DND-41 (cell line): ENCODE results near the gene PPM1J.
A peak's percentile ranks its signal among the peaks of the same experiment; 100 is the strongest.

Source experiments
- ATAC-seq: fragments of 200-7000 bp; cut with Tn5 transposase; 3 replicates; pipeline ENCODE4 v1.9.1; 2021; ENCODE audit warnings: low read depth; ENCODE audit not compliant: insufficient read depth
- DNase-seq: peaks from one replicate; pipeline ENCODE4 v3.0.0-alpha.2; 2020
- H2AFZ ChIP-seq: 2 replicates; pipeline ENCODE4 v1.6.0; 2012; ENCODE audit warnings: low read depth, low read length
- H3K27ac ChIP-seq: 2 replicates; pipeline ENCODE4 v1.5.1; 2012; ENCODE audit warnings: low read length, inconsistent platforms
- H3K27me3 ChIP-seq: fragments of 200-600 bp; sonication (generic); 2 replicates; pipeline ENCODE4 v1.6.0; 2012; ENCODE audit warnings: low read length, mild to moderate bottlenecking, inconsistent platforms; ENCODE audit not compliant: insufficient read depth, poor library complexity
- H3K36me3 ChIP-seq: 2 replicates; pipeline ENCODE4 v1.5.1; 2012; ENCODE audit warnings: low read length, inconsistent platforms; ENCODE audit not compliant: insufficient read depth
- H3K4me1 ChIP-seq: 2 replicates; pipeline ENCODE4 v1.5.1; 2012; ENCODE audit warnings: mild to moderate bottlenecking, low read length; ENCODE audit not compliant: insufficient read depth
- H3K4me2 ChIP-seq: 2 replicates; pipeline ENCODE4 v1.6.0; 2012; ENCODE audit warnings: mild to moderate bottlenecking, moderate library complexity, low read length, inconsistent platforms; ENCODE audit not compliant: insufficient read depth
- H3K4me3 ChIP-seq, 2 experiments: fragments of 200-600 bp in 1 of 2; shearing (Covaris generic) in 1 of 2; 2 replicates each; pipeline ENCODE4 v1.5.1; 2012 to 2016; ENCODE audit warnings: inconsistent platforms in 2 of 2, low read length in 2 of 2, mild to moderate bottlenecking in 2 of 2, low read depth in 1 of 2, moderate library complexity in 1 of 2
- H3K79me2 ChIP-seq: 2 replicates; pipeline ENCODE4 v1.6.0; 2012; ENCODE audit warnings: low read length, inconsistent platforms; ENCODE audit not compliant: insufficient read depth
- H3K9ac ChIP-seq: 2 replicates; pipeline ENCODE4 v1.6.0; 2012; ENCODE audit warnings: low read depth, mild to moderate bottlenecking, inconsistent platforms, low read length, moderate library complexity
- H3K9me3 ChIP-seq: 2 replicates; pipeline ENCODE4 v1.5.1; 2012; ENCODE audit warnings: low read length, moderate library complexity, mild to moderate bottlenecking, inconsistent platforms; ENCODE audit not compliant: insufficient read depth, severe bottlenecking
- H4K20me1 ChIP-seq: 2 replicates; pipeline ENCODE4 v1.6.0; 2012; ENCODE audit warnings: low read length; ENCODE audit not compliant: insufficient read depth
- CTCF ChIP-seq: IDR thresholded peaks from 2 replicates; pipeline ENCODE4 v1.5.1; 2012; ENCODE audit warnings: borderline replicate concordance, low read length, moderate library complexity, mild to moderate bottlenecking; ENCODE audit not compliant: poor library complexity, severe bottlenecking; ENCODE audit errors: extremely low read depth
- EZH2 ChIP-seq: IDR thresholded peaks from 3 replicates; pipeline ENCODE4 v1.6.1; 2012; ENCODE audit warnings: borderline replicate concordance, low read depth, mild to moderate bottlenecking, moderate library complexity, low read length, inconsistent platforms; ENCODE audit not compliant: severe bottlenecking

PPM1J gene

GRCh38 chr1:112715264-112716053, at the start of gene PPM1J:
Gene PPM1J (minus strand): TSS chr1:112715332. CDS start chr1:112715301, 31 bp downstream.
- Histone ChIP-seq H3K4me1 (peaks cover 29% of the 10 kb centered on the region), H3K27ac (peak within 1 kb of the TSS; percentile 4; the same call in 1 of the 2 replicates), H3K4me3 (peak within 1 kb of the TSS; percentile 33 to 80; a peak in 3 of 4 replicates), H2AFZ (peak within 1 kb of the TSS; percentile 76), H3K9ac (peak within 1 kb of the TSS; percentile 49), H3K9me3 (no peaks in the 10 kb centered on the region), H4K20me1 (no peaks in the 10 kb centered on the region; the same call in 1 of the 2 replicates), H3K79me2 (no peaks in the 10 kb centered on the region), H3K4me2 (peak within 1 kb of the TSS; percentile 100), H3K36me3 (no peaks in the 10 kb centered on the region), H3K27me3 (peaks cover 14% of the 10 kb centered on the region)
- DNase-seq (peak; percentile 96), ATAC-seq (peak; percentile 81)
- TF ChIP-seq CTCF: no peak
- TF ChIP-seq EZH2: no peak

GRCh38 chr1:112762541-112763500, 47.7 kb upstream of the PPM1J start:
- peak overlapping the region; percentile 46 for H2AFZ ChIP-seq
- peak overlapping the region; percentile 74 for H3K4me2 ChIP-seq
- TF ChIP-seq CTCF (no peak), EZH2 (no peak)
- peak overlapping the region in 1 of 2 experiments; percentile 47; a peak in 2 of 4 replicates for H3K4me3 ChIP-seq
- peaks cover 38% of the 10 kb centered on the region for H3K4me1 ChIP-seq
- no peaks in the 10 kb centered on the region for H3K9me3 ChIP-seq
- H3K27me3 ChIP-seq: no peaks in the 10 kb centered on the region
- H3K27ac ChIP-seq: peak overlapping the region; percentile 83
- ATAC-seq: peak; percentile 64
- no peaks in the 10 kb centered on the region for H3K36me3 ChIP-seq
- H3K79me2 ChIP-seq: no peaks in the 10 kb centered on the region
- peak overlapping the region; percentile 31 for H3K9ac ChIP-seq
- no peaks in the 10 kb centered on the region for H4K20me1 ChIP-seq
- peak; percentile 58 for DNase-seq

- H4K20me1 ChIP-seq: no peaks in the 10 kb centered on the region
- no peaks in the 10 kb centered on the region for H3K36me3 ChIP-seq
- H2AFZ ChIP-seq: peak overlapping the region; percentile 46; the same call in 1 of the 2 replicates
- ATAC-seq: peak; percentile 97
- DNase-seq: peak; percentile 78
- TF ChIP-seq CTCF: no peak
- TF ChIP-seq EZH2: no peak
- no peaks in the 10 kb centered on the region for H3K27me3 ChIP-seq
- H3K79me2 ChIP-seq: no peaks in the 10 kb centered on the region
- peaks cover 38% of the 10 kb centered on the region for H3K4me1 ChIP-seq
- peak overlapping the region; percentile 31 for H3K9ac ChIP-seq
- peak overlapping the region; percentile 83 for H3K27ac ChIP-seq
- H3K4me3 ChIP-seq: peak overlapping the region in 1 of 2 experiments; percentile 47; a peak in 2 of 4 replicates
- H3K4me2 ChIP-seq: peak overlapping the region; percentile 74
- H3K9me3 ChIP-seq: no peaks in the 10 kb centered on the region
Observed at GRCh38 chr1:112761714-112762480, 46.8 kb upstream of the PPM1J start.
